NT2/D1 (cell line): Measurements from ENCODE around the gene FPR1.

Source experiments
- DNase-seq: peaks from one replicate; pipeline ENCODE4 v3.0.0-alpha.2; 2011; ENCODE audit warnings: low read depth, low spot score
- H3K27me3 ChIP-seq: 2 replicates; pipeline ENCODE4 v1.6.0; 2011; ENCODE audit warnings: mild to moderate bottlenecking; ENCODE audit not compliant: insufficient read length, insufficient read depth
- H3K36me3 ChIP-seq: 2 replicates; pipeline ENCODE4 v1.6.1; 2011; ENCODE audit warnings: mild to moderate bottlenecking, low read length, mixed read lengths; ENCODE audit not compliant: insufficient read depth, insufficient read length
- H3K4me1 ChIP-seq: 2 replicates; pipeline ENCODE4 v1.5.1; 2011; ENCODE audit not compliant: insufficient read depth, insufficient read length
- H3K4me3 ChIP-seq: 2 replicates; pipeline ENCODE4 v1.5.1; 2011; ENCODE audit warnings: low read depth; ENCODE audit not compliant: insufficient read length
- H3K9ac ChIP-seq: 2 replicates; pipeline ENCODE4 v1.6.0; 2011; ENCODE audit warnings: low read depth; ENCODE audit not compliant: insufficient read length
- H3K9me3 ChIP-seq: 2 replicates; pipeline ENCODE4 v1.5.1; 2011; ENCODE audit warnings: mild to moderate bottlenecking, low read length; ENCODE audit not compliant: insufficient read depth
- SUZ12 ChIP-seq: IDR thresholded peaks from 2 replicates; pipeline ENCODE4 v1.6.1; 2011; ENCODE audit not compliant: insufficient read length, insufficient read depth; ENCODE audit errors: extremely low read depth
- YY1 ChIP-seq: IDR thresholded peaks from 2 replicates; pipeline ENCODE4 v1.6.1; 2011; ENCODE audit not compliant: insufficient read length, insufficient read depth
- ZNF274 ChIP-seq: IDR thresholded peaks from 2 replicates; pipeline ENCODE4 v1.6.1; 2011; ENCODE audit warnings: mild to moderate bottlenecking, low read depth, low read length

FPR1 gene

DNA sequence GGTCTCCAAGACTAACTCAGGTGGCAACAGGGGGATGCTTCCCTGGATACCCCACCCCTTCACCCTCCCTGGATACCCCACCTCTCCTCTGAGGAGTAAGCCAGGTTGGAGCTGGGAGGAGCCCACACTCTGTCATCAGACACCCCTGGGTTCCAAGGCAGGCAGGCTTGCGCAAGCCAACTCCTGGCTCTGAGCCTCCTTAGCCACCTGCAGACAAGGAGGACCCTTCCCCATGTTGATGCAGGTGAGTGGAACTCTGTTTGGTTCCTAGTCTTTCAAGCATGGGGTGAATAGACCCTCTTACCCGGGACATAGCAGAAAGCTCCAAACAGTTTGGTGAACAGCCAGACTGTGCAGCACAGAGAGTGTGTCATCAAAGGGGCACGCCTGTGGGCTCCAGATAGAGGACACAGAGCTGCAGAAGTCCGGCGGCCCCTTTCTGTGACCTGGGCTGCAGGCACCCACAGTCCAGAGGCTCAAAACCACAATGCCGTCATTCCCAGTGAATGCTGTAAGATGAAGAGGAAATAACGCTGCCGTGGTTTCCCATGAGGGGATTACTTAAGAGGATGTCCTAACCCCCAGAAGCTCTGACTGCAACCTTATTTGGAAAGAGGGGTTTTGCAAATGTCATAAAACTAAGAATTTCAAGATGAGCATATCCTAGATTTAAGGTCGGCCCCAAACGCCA is 15.8 kb downstream of the FPR1 start:
- no peak overlapping the region for H3K4me3 ChIP-seq
- no peak overlapping the region for H3K9ac ChIP-seq
- H3K9me3 ChIP-seq = no peaks in the 10 kb centered on the region
- TF ChIP-seq YY1 (no peak), SUZ12 (no peak), ZNF274 (no peak)
- no peaks in the 10 kb centered on the region for H3K36me3 ChIP-seq
- H3K27me3 ChIP-seq = no peaks in the 10 kb centered on the region
- DNase-seq = no peak
- H3K4me1 ChIP-seq = no peaks in the 10 kb centered on the region

DNA sequence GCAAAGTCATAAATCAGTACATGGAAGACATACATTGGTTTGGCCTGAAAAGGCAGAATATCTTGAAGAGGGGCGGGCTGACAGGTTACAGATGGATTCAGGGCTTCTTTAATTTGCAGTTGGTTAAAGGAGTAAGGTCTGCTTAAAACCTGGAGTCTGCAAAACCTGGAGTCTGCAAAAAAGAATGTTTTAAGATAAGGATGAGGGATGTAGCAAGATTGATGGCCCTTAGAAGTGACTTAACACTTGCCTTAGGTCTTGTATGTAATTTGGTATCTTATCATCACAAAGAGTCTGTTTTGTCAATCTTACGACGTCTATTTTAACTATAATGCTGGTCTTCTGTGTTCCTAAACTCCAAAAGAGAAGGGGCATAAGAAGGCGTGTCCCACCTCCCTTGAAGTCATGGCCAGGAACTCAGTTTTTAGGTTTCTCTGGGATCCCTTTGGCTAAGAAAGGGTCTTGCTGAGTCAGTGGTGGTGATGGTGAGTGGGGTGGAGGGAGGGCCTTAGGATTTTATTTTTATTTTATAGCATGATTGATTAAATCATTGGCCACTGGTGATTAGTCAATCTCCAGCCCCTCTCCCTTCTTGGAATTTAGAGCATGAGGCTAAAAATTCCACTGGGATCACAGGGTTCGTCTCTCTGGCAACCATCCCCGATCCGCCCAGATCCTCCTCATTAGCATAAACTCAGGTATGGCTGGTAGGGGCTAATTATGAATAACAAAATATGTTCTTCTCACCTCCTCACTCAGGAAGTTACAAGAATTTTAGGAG is 17.7 kb downstream of the FPR1 start:
- H3K36me3 ChIP-seq = no peaks in the 10 kb centered on the region
- no peaks in the 10 kb centered on the region for H3K27me3 ChIP-seq
- H3K4me1 ChIP-seq = no peaks in the 10 kb centered on the region
- H3K9me3 ChIP-seq = no peaks in the 10 kb centered on the region
- no peak for DNase-seq
- TF ChIP-seq ZNF274 (no peak), SUZ12 (no peak), YY1 (no peak)
- no peak overlapping the region for H3K9ac ChIP-seq
- no peak overlapping the region for H3K4me3 ChIP-seq

DNA sequence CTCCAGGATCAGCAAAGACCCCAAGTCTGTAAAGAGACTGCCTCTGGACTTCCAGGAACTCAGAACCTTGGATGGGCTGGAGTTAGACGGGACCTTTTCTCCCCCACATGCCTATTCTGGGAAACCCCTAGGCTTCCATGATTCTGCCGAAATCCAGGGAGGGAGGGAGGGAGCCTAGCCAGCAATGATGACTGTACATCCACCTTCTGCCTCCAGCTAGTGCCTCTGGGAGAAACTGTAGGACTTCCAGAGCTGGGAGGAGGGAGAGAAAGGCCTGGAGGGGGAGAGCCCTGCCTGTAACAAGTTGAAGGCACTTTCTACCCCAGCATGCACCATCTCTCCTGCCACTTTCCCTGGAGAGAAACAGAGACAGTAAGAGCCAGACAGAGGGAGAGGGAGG is 21.9 kb downstream of the FPR1 start:
- TF ChIP-seq YY1 (no peak), SUZ12 (no peak), ZNF274 (no peak)
- Histone ChIP-seq H3K9me3 (no peaks in the 10 kb centered on the region), H3K27me3 (no peaks in the 10 kb centered on the region), H3K9ac (no peak overlapping the region), H3K36me3 (no peaks in the 10 kb centered on the region), H3K4me3 (no peak overlapping the region), H3K4me1 (peaks cover 2% of the 10 kb centered on the region)
- DNase-seq = no peak

DNA sequence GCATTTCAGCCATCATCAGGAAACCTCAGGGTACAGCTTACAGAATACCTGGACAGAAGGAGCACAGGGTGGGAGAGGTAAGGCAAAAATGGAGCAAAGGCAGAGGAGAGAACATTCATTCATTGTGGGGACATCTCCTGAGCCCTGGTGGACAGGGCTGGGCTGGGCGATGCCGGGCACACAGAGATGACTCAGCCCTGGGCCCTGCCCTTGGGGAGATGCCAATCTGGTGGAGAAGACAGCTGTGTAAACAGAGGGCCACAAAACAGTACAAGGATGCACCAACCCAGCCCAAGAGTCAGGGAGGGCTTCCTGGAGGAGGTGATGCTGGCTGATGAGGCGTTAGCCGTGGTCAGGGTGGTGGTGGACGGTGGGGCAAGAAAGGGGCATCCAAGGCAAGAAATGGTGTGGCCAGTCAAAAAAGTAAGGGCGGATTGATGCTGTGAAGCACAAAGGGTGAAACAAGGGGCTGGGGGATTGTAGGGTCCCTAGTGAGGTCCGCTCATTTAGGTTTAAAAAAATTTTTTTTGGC is 24.3 kb downstream of the FPR1 start:
- no peak overlapping the region for H3K9ac ChIP-seq
- TF ChIP-seq SUZ12 (no peak), YY1 (no peak), ZNF274 (no peak)
- no peaks in the 10 kb centered on the region for H3K9me3 ChIP-seq
- H3K36me3 ChIP-seq = no peaks in the 10 kb centered on the region
- DNase-seq = no peak
- H3K4me3 ChIP-seq = no peak overlapping the region
- H3K27me3 ChIP-seq = no peaks in the 10 kb centered on the region
- peaks cover 2% of the 10 kb centered on the region for H3K4me1 ChIP-seq

DNA sequence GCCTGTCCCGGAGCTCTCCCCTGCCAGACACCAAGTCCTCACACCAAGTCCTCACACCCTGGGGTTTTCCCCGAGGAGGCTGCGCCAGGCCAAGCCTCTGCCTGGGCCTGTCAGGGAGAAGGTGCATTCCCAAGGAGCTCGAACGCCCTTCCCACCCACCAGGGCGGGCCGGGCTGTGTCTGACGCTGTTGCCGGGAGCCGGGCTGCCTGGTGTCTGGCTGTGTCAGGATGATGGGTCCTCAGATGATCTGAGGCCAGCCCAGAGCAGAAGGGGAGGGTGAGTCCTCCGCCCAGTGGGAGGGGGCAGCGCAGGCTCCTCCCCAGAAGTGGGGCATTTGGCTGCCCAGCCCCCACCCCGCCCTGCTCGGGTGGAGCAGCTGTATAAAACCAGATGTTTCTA is 25.6 kb downstream of the FPR1 start:
- TF ChIP-seq ZNF274 (no peak), SUZ12 (no peak), YY1 (no peak)

DNA sequence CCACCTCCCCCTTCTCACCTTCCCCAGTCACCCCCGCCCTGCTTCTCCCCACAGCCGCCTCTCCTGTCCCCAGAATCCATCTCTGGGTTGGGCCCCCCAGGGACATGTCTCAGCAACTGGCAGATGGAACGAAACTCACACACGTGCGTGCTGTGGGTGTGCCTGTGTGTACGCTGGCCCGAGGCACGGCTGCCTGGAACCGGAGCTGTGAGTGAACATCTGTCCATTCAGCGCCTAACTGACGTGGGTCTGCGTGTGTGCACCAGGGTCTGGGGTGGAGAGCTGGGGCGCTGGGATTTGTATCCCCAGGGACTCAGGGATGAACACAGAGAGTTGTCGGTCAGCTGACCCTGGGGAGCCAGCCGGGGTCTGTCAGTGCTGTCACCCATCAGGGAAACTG is 27.1 kb downstream of the FPR1 start:
- Histone ChIP-seq H3K9ac (no peak overlapping the region), H3K4me1 (peaks cover 2% of the 10 kb centered on the region), H3K9me3 (no peaks in the 10 kb centered on the region), H3K4me3 (no peak overlapping the region), H3K36me3 (no peaks in the 10 kb centered on the region), H3K27me3 (peaks cover 6% of the 10 kb centered on the region)
- TF ChIP-seq YY1 (no peak), SUZ12 (no peak), ZNF274 (no peak)
- no peak for DNase-seq

More for the DNA sequence above, 25.6 kb downstream of the FPR1 start:
- Histone ChIP-seq H3K27me3 (peaks cover under 1% of the 10 kb centered on the region), H3K4me1 (peaks cover 2% of the 10 kb centered on the region), H3K9ac (no peak overlapping the region), H3K4me3 (no peak overlapping the region), H3K36me3 (no peaks in the 10 kb centered on the region), H3K9me3 (no peaks in the 10 kb centered on the region)
- DNase-seq = no peak

DNA sequence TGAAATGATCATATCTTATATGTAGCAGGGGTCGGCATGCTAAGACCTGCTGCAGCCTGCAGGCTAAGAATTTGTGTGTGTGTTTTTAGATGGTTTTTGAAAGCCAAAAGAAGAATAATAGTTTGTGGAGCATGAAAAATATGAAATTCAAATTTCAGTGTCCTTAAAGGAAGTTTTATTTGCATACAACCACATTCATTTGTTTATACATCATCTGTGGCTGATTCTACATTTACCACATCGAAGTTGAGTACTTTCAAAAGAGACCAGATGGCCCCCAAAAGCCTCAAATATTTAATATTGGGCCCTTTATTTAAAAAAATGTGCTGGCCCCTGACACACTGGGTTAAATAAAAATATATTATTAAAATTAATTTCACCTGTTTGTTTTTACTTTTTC is 29.2 kb downstream of the FPR1 start:
- H3K36me3 ChIP-seq = no peaks in the 10 kb centered on the region
- H3K9ac ChIP-seq = no peak overlapping the region
- no peak for TF ChIP-seq YY1
- TF ChIP-seq ZNF274 = no peak
- TF ChIP-seq SUZ12 = no peak
- H3K9me3 ChIP-seq = no peaks in the 10 kb centered on the region
- H3K4me1 ChIP-seq = peaks cover 2% of the 10 kb centered on the region
- no peak for DNase-seq
- no peak overlapping the region for H3K4me3 ChIP-seq
- peaks cover 26% of the 10 kb centered on the region for H3K27me3 ChIP-seq

DNA sequence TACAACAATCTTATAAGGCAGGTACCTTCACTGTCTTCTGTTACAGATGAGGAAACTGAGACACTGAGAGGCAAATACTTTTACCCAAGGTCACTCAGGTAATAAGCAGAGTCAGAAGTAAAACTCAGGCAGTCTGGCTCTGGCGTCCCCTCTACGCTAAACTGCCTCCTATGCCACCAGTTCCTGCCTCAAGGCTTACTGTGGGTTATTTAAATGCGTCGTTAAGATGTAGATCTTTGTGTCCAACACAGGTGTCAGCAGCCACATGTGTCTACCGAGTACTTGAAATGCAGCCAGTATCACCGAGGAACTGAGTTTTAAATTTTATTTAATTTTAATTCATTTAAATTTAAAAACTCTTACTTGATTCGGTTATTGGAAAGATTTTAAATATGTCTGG is 29.8 kb downstream of the FPR1 start:
- Histone ChIP-seq H3K36me3 (no peaks in the 10 kb centered on the region), H3K4me3 (no peak overlapping the region), H3K4me1 (peaks cover 2% of the 10 kb centered on the region), H3K9ac (no peak overlapping the region), H3K9me3 (no peaks in the 10 kb centered on the region), H3K27me3 (peaks cover 32% of the 10 kb centered on the region)
- no peak for DNase-seq
- no peak for TF ChIP-seq ZNF274
- TF ChIP-seq SUZ12 = no peak
- TF ChIP-seq YY1 = no peak
